HL-60/S4 treated with phorbol 12-myristate 13-acetate at 8.2 ng/mL for 4 days and 3 days (cell line): Measurements from ENCODE around the gene METTL25B.
"Not testable (repeated sequence)": the region's sequence is repeated elsewhere in the genome, so short reads cannot be mapped to it uniquely, and the experiment has no call there.

Source experiments
- in situ Hi-C: fragments of 300-500 bp; cut with MboI; formaldehyde crosslinking; loops from 2 replicates; pipeline ENCODE4 v1.15.0; 2022; ENCODE audit warnings: low sequenced_read_pairs

Gene METTL25B

DNA sequence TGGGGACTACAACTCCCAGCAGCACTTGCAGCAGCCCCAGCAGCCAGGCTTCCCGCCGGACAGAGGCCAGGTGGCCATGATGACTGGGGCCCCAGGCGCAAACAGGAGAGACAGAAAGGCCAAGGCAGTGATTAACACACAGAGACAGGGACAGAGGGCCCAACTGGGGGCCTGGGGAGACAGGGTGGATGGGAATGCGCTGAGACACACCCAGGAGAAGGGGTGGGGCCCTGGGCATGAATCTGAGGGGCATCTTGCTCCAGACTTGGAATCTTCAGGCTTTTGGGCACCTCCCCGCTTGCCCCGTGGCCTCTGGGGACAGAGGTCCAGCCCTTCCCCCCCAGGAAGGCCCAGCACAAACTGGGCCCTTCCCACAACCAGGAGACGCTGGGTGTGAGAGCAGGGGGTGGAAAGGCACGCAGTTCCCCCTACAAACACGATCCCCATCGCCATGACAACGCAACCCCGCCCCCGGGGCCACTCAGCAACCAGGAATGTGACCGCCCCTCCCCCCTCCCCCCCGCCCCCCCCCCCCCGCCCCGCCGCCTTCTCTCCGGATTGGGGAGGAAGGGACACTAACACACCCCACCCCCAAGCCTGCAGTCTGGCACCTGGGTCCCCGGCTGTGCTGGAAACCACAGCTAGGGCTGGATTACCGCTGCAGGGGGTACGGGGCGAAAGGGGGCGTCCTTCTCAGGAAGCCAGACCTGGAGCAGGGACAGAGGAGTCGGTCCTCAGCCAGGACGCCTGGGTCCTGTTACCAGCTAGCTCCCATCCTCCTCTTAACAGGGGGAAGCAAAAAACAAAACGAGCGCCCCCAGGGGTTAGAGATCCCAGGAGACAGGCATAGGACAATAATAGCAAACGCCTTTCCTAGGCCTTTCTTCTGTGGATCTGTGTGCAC, 18.7 kb downstream of the METTL25B start:
- in situ Hi-C loops: no loop called here

DNA sequence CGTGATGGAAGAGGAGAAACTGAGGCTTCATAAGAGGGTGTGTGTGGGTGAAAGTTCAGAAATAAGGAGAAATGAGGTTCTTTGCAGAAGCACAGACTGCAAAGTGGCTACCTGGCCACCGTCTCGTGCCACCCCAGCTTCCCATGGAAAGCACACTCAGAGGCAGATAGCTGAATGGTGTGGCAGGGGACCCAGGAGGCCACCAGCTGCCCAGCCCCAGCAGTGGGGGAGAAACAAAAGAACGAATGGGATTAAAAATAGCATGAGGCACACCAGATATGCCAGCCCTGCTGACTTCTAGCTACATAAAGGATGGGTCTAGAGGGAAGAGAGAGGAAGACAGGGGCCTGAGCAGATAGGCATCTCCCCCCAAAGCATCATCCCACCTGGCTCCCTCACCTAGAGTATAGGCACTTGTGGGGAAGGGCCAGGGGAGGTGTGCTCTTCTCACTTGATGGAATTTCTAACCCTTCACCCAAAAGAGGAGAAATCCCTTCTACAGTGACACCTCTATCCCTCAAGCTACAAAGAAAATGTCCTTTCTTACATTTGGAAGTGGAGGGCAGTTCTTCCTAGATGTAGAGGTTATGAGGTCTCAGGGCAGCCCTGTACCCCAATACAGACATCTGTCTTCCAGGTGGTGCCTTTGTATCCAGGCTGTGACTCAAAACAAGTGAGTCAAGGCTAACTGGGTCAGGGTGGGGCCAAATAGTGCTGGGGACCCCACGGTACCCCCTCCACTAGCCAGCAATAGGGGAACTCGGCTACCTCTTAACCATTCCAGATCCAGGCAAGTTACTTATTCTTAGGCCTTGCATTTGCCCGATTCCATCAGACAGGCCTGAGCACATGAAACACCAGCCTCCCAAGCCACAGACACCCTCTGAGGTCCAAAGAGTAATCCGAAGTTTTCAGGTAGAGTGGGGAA, 19.7 kb downstream of the METTL25B start:
- in situ Hi-C loops: no loop called here

DNA sequence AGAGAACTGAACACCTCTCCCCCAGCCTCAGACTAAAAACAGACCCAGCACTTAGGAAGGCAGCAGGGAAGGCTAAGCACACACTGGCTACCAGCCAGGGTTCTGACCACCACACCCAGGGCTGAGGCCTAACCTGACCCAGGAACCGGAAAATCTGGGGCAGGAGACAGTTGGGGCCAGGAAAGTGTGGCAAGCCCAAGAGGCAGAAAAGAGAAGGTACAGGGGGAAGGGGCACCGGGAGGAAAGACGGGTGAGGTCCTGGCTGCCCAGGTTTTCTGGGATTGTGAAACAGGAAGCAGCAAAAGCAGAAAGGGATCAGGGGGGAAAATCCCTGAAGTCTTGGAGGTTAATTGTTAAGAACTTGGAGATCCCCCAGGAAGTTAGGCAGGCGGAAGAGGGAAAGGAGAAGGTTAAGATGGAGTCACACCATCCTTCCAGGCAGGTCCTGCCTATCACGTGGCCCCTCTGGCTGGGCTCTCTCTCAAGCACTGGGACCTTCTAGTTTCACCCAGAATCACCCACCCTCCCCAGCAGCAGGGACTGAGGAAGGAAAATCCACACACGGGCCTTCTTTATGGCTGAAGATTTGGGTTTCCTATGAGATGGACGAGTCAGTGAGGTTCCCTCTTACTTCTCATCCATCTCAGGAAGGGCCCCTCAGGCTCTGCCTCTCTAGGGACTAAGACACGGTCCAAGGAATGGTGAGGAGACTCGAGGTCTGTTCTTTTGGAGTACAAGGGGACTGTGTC, 20.6 kb downstream of the METTL25B start:
- in situ Hi-C loops: no loop called here

DNA sequence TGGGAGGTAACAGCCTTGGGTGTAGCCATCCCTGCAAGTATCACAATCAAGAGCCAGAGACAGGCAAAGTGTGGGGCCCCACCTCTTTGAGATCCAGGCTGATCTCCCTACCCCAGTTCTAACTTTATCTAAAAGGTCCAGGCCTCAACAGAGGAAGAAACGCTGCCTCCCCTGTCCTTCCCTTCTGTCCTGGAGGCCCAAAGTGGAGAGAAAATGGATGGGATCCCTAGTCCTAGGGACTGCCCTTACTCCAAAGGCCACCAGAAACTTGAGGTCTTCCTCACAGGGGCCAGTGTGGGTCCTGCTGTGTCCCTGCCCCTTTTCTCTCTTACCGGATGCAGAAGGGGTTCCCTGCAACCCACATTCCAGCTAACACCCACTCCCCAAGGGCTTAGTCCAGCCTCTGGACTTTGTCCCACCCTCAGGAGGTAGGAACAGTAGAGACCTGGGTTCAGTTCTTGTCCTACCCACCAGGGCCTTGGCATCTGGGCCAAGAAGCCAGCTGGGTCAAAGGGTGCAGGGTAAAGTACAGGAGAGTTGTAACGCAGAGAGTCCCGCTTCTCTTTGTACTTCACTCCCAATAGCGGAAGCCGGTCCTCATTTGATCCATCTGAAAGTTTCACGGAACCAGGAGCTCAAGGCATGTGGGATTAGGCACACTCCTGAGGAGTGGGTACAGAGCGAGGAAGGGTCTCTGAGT, 21.3 kb downstream of the METTL25B start:
- in situ Hi-C loops: no loop called here

DNA sequence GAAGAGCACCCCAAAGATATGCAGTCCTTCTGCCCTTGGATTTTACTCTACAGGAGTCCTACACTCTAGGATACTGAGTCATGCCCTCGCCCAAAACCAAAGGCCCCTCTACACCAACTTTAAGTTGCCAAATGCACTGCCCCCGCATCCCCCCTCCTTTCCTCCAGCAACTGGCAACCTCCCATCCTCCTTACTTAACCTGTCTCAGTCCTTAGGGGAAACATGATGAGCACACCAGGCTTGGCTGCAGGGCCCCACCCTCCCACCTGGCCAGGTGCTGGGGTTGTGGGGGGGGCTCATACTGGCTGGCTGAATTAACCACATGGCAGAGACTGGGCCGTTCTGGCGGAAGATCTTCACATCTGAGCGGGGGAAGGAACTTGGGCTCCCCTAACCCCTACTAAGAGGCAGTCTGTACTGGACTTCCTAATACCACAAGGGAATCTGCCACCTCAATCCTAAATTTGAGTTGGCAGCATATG, 22.0 kb downstream of the METTL25B start:
- in situ Hi-C loops: no loop called here

DNA sequence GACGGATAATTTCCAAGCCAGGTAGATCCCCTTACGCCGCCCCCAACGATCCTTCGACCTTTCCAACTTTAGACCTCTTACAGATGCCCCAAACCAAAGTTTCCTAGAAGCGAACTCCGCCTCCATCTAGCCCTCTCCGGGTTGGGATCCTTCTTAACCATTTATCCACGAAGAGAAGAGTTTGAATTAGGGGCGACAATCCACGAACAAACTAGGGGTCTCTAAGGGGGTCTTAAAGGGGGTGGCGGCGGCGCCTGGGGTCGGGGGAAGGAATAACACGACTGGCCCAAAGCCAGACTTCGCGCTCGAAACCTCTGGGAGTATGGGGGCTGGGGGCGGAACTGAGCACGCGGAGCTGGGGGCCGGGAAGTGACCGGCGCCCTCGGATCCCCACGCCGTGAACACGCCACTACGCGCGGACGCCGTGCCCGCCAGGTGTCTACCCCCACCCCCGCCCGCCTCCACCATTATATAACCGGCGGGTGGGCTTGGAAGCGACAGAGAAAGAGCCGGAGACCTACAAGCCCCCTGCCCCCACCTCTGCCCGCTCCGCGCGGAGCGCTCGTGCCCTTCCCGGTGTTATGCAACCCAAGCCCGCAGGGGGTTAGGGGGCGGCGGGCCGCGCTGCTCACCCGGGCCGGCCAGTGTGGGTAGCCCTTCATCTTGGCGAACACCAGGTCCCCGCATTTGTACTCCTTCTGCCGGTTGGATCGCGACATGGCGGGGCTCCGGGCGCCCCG, 22.6 kb downstream of the METTL25B start:
- in situ Hi-C loops: no loop called here

DNA sequence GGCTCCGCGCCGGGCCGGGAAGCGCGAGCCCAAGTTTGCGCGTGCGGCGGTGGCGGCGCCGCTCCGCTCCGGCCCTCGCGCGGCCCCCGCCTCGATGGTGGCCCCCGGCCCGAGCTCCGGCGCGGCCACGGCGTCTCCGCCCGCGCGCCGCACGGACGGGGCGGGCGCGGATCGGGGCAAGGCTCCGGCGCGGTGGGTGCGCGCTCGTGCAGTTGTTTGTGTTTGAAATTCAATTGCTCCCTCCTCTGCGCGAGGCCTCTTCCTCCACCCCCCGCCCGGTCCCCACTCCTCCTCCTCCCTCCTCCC, 23.1 kb downstream of the METTL25B start, which contains the start of gene HDGF:
Gene HDGF (minus strand): TSS at position 225 of the 306 bp plus-strand sequence. CDS start 246 bp downstream, outside the sequence.
- in situ Hi-C loops: no loop called here

DNA sequence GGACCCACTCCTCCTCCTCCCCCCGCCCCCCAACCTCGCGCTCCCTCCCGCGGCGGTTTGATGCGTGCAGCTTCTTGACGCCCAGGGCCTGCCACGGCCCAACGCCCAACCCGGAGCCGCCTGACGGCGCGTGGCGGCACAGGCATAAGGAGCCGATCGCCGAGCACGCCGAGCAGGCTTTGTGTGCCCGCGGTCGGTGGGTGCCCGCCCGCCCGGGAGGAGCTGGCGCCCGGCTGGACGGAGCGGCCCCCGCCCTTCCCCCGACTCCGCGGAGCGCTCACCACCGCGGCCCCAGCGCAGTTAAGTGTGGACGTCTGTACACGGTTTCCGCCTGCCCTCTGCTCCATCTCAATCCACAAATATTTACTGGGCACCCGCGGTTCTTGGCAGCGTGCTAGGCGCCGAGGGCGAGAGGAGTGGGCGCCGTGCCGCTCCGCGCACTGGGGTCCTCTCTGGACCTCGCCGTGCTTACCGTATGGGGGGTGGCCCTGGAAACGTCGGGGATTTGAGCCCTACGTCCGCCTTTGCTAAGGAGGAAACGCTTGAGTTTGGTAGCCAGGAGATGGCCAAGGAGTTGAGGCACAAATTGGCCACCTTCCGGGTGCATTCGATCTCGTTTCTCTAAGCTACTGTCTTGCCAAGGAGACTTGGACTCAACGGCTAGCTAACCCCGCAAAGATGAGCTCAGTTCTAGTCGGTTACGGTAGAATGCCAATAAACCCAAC, 23.6 kb downstream of the METTL25B start:
- in situ Hi-C loops: no loop called here

DNA sequence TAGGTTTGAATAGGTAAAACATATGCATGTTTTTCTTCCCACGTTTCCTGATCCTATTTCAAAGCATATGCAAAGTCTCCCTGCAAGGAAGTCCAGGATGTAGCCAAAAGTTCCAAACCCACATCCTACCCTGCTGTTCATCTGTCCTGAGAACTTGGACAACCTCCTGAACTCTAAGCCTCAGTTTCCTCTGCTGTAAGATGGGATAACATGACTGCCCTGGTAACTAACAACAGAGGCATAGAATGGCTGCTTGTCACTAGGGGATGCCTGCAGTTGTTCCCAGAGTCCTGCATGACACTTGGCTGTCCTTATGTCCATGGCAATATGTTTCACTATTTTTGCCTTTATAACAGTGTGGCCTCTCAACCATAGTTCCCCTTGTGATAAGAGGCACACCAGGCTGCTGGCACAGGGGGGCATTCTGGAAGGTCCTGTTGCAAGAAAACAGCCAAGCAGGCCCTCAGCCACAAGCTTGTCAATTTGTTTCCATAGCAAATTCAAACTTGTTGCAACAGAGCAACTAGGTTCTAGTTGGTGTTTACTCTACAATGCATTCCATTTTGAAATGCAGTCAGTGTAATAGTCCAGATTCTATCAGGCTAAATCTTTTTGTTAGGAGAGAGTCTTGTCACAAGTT, 24.7 kb downstream of the METTL25B start:
- in situ Hi-C loops: no loop called here

DNA sequence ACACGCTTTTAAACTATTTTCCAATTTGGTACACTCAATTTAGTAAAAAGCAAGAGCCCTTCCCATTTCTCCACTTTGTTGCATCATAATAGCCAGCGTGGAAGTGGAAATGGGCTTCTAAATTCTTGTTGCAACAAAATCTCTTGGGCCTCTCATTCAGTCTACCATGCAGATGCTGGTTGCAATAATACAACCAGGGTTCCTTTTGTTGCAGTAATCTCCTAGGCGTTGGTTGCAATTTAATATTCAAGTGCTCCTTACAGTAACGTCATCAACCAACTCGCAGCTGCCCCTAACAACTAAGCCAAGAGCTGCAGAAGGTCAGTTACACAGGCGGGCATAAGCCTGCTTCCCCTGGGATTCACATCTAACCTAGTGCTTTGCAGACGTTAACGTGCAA, 25.9 kb downstream of the METTL25B start:
- in situ Hi-C loops: no loop called here

DNA sequence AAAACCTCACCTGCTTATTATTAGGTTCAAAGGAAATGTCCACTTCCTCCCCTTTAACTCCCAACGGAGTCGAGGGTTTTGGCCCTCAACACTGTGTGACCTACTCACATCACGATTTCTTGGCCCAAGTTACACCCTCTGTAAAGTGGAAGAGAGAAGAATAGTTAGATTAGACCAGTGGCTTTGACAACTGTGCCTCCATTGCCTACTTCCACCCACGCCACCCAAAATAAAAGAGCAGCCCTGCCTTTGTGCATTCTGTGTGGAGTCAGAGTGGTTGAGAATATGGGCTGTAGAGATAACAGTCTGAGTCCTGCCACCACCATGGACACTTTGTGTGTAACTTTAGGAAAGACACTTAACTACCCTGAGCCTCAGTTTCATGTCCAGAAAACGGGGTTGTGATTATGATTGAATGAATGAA, 27.3 kb downstream of the METTL25B start:
- in situ Hi-C loops: no loop called here

DNA sequence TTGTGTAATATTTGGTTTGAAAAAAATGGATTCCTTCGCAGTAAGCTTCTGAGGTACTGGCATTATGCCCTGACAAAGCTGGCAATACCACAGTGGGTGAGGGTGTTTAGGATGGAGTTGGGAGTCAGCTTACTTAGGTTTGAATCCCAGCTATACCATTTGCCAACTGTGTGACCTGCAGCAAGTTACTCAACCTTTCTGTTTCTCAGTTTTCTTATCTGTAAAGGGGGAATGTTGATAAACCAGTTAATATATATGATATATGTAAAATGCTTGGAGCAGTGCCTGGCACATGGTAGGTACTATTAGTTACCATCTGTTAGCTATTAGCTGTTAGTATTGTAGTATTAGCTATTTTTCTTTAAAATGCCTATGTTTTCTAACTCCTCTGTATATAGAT, 28.1 kb downstream of the METTL25B start:
- in situ Hi-C loops: no loop called here

DNA sequence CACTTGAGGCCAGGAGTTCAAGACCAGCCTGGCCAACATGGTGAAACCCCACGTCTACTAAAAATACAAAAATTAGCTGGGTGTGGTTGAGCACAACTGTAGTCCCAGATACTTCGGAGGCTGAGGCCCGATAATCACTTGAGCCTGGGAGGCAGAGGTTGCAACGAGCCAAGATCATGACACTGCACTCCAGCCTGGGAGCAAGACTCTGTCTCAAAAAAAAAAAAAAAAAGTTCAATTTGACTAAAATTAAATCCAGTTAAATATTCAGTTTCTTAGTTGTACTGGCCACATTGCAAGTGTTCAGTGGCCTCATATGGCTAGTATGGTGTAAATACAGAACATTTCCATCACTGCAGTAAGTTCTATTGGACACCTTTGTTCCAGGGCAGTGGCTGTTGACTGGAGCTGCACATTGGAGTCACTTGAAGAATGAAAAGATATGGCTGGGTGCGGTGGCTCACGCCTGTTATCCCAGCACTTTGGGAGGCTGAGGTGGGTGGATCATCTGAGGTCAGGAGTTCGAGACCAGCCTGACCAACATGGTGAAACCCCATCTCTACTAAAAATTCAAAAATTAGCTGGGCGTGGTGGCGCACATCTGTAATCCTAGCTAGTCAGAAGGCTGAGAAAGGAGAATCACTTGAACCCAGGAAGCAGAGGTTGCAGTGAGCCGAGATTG, 29.4 kb downstream of the METTL25B start:
- in situ Hi-C loops: not testable (repeated sequence)

DNA sequence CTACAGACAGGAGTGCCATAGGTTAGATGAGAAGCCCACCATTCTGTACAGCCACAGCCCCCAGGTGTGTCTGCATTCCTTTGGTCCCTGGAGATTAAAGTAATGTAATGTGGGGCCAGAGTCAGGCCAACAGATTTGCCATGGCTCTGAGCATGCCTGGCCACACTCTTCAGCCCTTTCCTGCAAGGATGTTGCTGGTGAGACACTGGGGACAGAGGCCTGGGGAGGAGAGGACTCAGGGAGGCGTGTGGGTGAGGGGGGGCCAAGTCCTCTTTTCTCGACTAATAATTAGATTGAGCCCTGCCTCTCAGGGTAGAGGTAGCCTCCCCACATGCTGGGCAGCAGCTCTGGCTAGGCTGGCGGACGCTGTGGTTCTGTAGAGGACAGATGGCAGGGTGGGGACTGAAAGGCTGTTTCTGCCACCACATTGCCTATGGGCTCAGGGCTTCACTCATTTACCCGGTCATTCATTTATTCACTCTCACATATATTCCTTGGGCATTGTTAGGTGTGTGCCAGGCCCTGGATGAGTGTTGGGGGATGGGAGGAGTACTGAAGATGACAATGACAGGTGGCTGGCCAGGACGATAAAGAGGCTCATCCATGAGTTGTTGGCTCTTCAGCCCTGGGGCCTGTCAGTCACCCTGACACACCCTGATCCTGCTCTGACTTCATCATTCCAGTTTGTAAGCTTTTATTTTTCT, 32.0 kb downstream of the METTL25B start:
- in situ Hi-C loops: no loop called here

DNA sequence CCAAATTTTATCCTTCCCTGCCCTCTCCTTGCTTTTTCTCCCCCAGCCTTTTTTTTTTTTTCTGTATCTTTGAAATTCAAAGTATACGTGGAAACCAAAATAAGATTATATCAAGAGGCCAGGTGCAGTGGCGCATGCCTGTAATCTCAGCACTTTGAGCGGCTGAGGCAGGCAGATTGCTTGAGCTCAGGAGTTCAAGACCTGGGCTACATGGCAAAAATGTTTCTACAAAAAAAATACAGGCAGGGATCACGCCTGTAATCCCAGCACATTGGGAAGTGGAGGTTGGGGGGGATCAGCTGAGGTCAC, 32.5 kb downstream of the METTL25B start:
- in situ Hi-C loops: no loop called here

DNA sequence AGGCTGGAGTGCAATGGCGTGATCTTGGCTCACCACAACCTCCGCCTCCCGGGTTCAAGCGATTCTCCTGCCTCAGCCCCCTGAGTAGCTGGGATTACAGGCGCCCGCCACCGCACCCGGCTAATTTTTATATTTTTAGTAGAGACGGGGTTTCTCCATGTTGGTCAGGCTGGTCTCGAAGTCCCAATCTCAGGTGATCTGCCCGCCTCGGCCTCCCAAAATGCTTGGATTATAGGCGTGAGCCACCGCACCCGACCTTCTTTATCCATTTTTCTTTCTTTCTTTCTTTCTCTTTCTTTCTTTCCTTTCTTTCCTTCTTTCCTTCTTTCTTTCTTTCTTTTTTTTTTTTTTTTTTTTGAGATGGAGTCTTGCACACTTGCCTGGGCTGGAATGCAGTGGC, 36.9 kb downstream of the METTL25B start:
- in situ Hi-C loops: not testable (repeated sequence)

DNA sequence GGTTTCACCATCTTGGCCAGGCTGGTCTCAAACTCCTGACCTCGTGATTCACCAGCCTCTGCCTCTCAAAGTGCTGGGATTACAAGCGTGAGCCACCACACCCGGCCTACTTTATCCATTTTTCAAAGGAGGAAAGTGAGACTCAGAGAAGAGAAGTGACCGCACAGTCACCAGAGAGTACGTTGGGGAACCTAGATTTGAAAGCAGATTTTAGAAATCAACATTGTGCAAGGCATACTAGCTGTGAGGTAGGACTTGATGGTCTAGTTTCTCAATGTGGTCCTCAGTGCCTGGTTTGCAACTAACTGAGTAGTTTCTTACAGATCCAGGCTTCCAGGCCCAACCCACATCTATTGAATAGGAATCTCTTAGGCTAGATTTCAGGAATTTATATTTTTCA, 37.4 kb downstream of the METTL25B start:
- in situ Hi-C loops: no loop called here
